Osteocyte (in vitro differentiated cells): Measurements from ENCODE around the gene WDR20. TPM values are rescaled to one million over a fixed set of nuclear protein-coding genes. Genes with fewer than 3 reads are reported as not detected.
"Not testable (repeated sequence)": the region's sequence is repeated elsewhere in the genome, so short reads cannot be mapped to it uniquely, and the experiment has no call there.

Experiments
- DNase-seq: peaks from one replicate; pipeline ENCODE4 v3.0.0; 2021; ENCODE audit warnings: mixed read lengths; ENCODE audit not compliant: unreplicated experiment; ENCODE audit errors: extremely low spot score
- H3K27ac Mint-ChIP-seq: one replicate; pipeline ENCODE4 v1.8.0; 2021; ENCODE audit warnings: mild to moderate bottlenecking, mixed read lengths; ENCODE audit not compliant: unreplicated experiment
- H3K27me3 Mint-ChIP-seq: one replicate; pipeline ENCODE4 v1.8.0; 2021; ENCODE audit warnings: mixed read lengths; ENCODE audit not compliant: unreplicated experiment
- H3K36me3 Mint-ChIP-seq: one replicate; pipeline ENCODE4 v1.8.0; 2021; ENCODE audit warnings: mixed read lengths; ENCODE audit not compliant: unreplicated experiment
- H3K4me1 Mint-ChIP-seq: one replicate; pipeline ENCODE4 v1.8.0; 2021; ENCODE audit warnings: mixed read lengths; ENCODE audit not compliant: unreplicated experiment
- H3K4me3 Mint-ChIP-seq: one replicate; pipeline ENCODE4 v1.8.0; 2021; ENCODE audit warnings: mild to moderate bottlenecking, moderate library complexity, mixed read lengths; ENCODE audit not compliant: unreplicated experiment
- H3K9me3 Mint-ChIP-seq: one replicate; pipeline ENCODE4 v1.8.0; 2021; ENCODE audit warnings: mixed read lengths; ENCODE audit not compliant: unreplicated experiment
- CTCF ChIP-seq: fragments of 200-600 bp; sonication (generic); IDR thresholded peaks from 2 replicates; pipeline ENCODE4 v1.5.0; 2021; ENCODE audit warnings: antibody characterized with exemption, mild to moderate bottlenecking, moderate library complexity
- total RNA-seq: library from RNA; stranded (reverse); gene quantifications from 2 replicates; pipeline ENCODE4 v1.2.1, GENCODE V29; 2021

The WDR20 gene
- total RNA-seq, 1 donor from 2014 or later, result 27.4 TPM

- H3K4me3 Mint-ChIP-seq, result no peak overlapping the region
- H3K27me3 Mint-ChIP-seq, result no peaks in the 10 kb centered on the region
- H3K36me3 Mint-ChIP-seq, result peaks cover 4% of the 10 kb centered on the region
- no peak overlapping the region for H3K27ac Mint-ChIP-seq
- H3K9me3 Mint-ChIP-seq, result no peaks in the 10 kb centered on the region
- peaks cover 9% of the 10 kb centered on the region for H3K4me1 Mint-ChIP-seq
- DNase-seq, result peak; percentile 66
- TF ChIP-seq CTCF, result no peak
Measured at GRCh38 chr14:102145395-102145794, 5.7 kb downstream of the WDR20 start.

GRCh38 chr14:102146423-102146822, 6.7 kb downstream of the WDR20 start:
- no peaks in the 10 kb centered on the region for H3K9me3 Mint-ChIP-seq
- H3K4me1 Mint-ChIP-seq, result no peaks in the 10 kb centered on the region
- H3K36me3 Mint-ChIP-seq, result peaks cover 4% of the 10 kb centered on the region
- H3K27ac Mint-ChIP-seq, result no peak overlapping the region
- H3K27me3 Mint-ChIP-seq, result no peaks in the 10 kb centered on the region
- no peak for TF ChIP-seq CTCF
- no peak overlapping the region for H3K4me3 Mint-ChIP-seq
- no peak for DNase-seq

- H3K36me3 Mint-ChIP-seq, result peaks cover 10% of the 10 kb centered on the region
- no peaks in the 10 kb centered on the region for H3K9me3 Mint-ChIP-seq
- H3K27ac Mint-ChIP-seq, result no peak overlapping the region
- H3K4me3 Mint-ChIP-seq, result no peak overlapping the region
- H3K27me3 Mint-ChIP-seq, result no peaks in the 10 kb centered on the region
- no peak for DNase-seq
- no peak for TF ChIP-seq CTCF
- peaks cover 6% of the 10 kb centered on the region for H3K4me1 Mint-ChIP-seq
Measured at GRCh38 chr14:102150083-102150482, 10.4 kb downstream of the WDR20 start.

GRCh38 chr14:102150744-102151143, 11.0 kb downstream of the WDR20 start:
- Mint-ChIP-seq H3K9me3 (no peaks in the 10 kb centered on the region), H3K36me3 (peaks cover 10% of the 10 kb centered on the region), H3K4me3 (no peak overlapping the region), H3K4me1 (peaks cover 11% of the 10 kb centered on the region), H3K27ac (no peak overlapping the region), H3K27me3 (no peaks in the 10 kb centered on the region)
- no peak for TF ChIP-seq CTCF
- DNase-seq, result no peak

GRCh38 chr14:102151411-102151810, 11.7 kb downstream of the WDR20 start:
- H3K4me1 Mint-ChIP-seq, result peaks cover 11% of the 10 kb centered on the region
- not testable (repeated sequence) for H3K9me3 Mint-ChIP-seq, H3K4me3 Mint-ChIP-seq, H3K36me3 Mint-ChIP-seq, H3K27ac Mint-ChIP-seq, DNase-seq, H3K27me3 Mint-ChIP-seq

GRCh38 chr14:102154121-102154520, 14.4 kb downstream of the WDR20 start:
- peaks cover 6% of the 10 kb centered on the region for H3K36me3 Mint-ChIP-seq
- no peak overlapping the region for H3K4me3 Mint-ChIP-seq
- no peak for DNase-seq
- peaks cover 13% of the 10 kb centered on the region for H3K4me1 Mint-ChIP-seq
- H3K9me3 Mint-ChIP-seq, result no peaks in the 10 kb centered on the region
- TF ChIP-seq CTCF, result no peak
- H3K27me3 Mint-ChIP-seq, result no peaks in the 10 kb centered on the region
- no peak overlapping the region for H3K27ac Mint-ChIP-seq
